HEK293 (cell line): ENCODE results near the gene TCF12.

Experiments
- GFI1B ChIP-seq: fragments of 450-650 bp; formaldehyde crosslinking; IDR thresholded peaks from 2 replicates; pipeline ENCODE4 v1.5.1; 2016; ENCODE audit warnings: missing biosample characterization, missing genetic modification characterization
- MYNN ChIP-seq: fragments of 450-650 bp; formaldehyde crosslinking; IDR thresholded peaks from 2 replicates; pipeline ENCODE4 v1.5.1; 2016; ENCODE audit warnings: missing biosample characterization, missing genetic modification characterization, borderline replicate concordance
- ZNF391 ChIP-seq: fragments of 450-650 bp; formaldehyde crosslinking; IDR thresholded peaks from 2 replicates; pipeline ENCODE4 v1.5.1; 2016; ENCODE audit warnings: low read depth, missing biosample characterization, missing genetic modification characterization, borderline replicate concordance
- ZNF670 ChIP-seq: fragments of 450-650 bp; formaldehyde crosslinking; IDR thresholded peaks from 2 replicates; pipeline ENCODE4 v1.5.1; 2016; ENCODE audit warnings: missing biosample characterization, missing genetic modification characterization, low read depth
- TF ChIP-seq, protein P1 (sequence below): fragments of 450-650 bp; formaldehyde crosslinking; IDR thresholded peaks from 2 replicates; pipeline ENCODE4 v1.5.1; 2017; ENCODE audit warnings: missing biosample characterization, missing genetic modification characterization
- TF ChIP-seq, protein P2 (sequence below): fragments of 450-650 bp; formaldehyde crosslinking; IDR thresholded peaks from 2 replicates; pipeline ENCODE4 v1.5.1; 2017; ENCODE audit warnings: missing biosample characterization, mild to moderate bottlenecking, missing genetic modification characterization, moderate library complexity
- TF ChIP-seq, protein P3 (sequence below): fragments of 450-650 bp; formaldehyde crosslinking; IDR thresholded peaks from 2 replicates; pipeline ENCODE4 v1.5.1; 2016; ENCODE audit warnings: missing biosample characterization, missing genetic modification characterization
- TF ChIP-seq, protein P4 (sequence below): fragments of 450-650 bp; IDR thresholded peaks from 2 replicates; pipeline ENCODE4 v1.5.1; 2018; ENCODE audit warnings: missing biosample characterization, mild to moderate bottlenecking, missing genetic modification characterization

DNA sequence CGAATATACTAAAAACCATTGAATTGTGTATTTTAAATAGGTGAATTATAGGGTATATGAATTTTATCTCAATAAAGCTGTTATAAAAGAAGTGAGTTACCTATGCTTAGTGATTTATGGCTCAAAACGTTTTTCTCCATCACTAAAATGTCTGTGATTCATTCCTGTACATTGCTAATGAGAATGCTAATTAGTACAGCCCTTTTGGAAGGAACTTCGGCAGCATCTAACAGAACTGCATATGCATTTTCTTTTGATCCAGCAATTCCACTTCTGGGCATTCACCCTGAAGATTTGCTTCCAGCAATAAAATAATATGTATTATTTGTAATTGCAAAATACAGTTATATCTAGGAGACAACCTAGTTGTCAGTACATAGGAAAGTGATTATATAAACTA is 53.6 kb downstream of the TCF12 start:
- TF ChIP-seq, protein P1, sequence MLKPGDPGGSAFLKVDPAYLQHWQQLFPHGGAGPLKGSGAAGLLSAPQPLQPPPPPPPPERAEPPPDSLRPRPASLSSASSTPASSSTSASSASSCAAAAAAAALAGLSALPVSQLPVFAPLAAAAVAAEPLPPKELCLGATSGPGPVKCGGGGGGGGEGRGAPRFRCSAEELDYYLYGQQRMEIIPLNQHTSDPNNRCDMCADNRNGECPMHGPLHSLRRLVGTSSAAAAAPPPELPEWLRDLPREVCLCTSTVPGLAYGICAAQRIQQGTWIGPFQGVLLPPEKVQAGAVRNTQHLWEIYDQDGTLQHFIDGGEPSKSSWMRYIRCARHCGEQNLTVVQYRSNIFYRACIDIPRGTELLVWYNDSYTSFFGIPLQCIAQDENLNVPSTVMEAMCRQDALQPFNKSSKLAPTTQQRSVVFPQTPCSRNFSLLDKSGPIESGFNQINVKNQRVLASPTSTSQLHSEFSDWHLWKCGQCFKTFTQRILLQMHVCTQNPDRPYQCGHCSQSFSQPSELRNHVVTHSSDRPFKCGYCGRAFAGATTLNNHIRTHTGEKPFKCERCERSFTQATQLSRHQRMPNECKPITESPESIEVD (tag by site-specific recombination) = no peak
- TF ChIP-seq, protein P2, sequence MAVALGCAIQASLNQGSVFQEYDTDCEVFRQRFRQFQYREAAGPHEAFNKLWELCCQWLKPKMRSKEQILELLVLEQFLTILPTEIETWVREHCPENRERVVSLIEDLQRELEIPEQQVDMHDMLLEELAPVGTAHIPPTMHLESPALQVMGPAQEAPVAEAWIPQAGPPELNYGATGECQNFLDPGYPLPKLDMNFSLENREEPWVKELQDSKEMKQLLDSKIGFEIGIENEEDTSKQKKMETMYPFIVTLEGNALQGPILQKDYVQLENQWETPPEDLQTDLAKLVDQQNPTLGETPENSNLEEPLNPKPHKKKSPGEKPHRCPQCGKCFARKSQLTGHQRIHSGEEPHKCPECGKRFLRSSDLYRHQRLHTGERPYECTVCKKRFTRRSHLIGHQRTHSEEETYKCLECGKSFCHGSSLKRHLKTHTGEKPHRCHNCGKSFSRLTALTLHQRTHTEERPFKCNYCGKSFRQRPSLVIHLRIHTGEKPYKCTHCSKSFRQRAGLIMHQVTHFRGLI = no peak
- TF ChIP-seq GFI1B (tag by site-specific recombination) (no peak), ZNF670 (tag by site-specific recombination) (no peak), MYNN (no peak), ZNF391 (tag by site-specific recombination) (no peak)
- TF ChIP-seq, protein P3, sequence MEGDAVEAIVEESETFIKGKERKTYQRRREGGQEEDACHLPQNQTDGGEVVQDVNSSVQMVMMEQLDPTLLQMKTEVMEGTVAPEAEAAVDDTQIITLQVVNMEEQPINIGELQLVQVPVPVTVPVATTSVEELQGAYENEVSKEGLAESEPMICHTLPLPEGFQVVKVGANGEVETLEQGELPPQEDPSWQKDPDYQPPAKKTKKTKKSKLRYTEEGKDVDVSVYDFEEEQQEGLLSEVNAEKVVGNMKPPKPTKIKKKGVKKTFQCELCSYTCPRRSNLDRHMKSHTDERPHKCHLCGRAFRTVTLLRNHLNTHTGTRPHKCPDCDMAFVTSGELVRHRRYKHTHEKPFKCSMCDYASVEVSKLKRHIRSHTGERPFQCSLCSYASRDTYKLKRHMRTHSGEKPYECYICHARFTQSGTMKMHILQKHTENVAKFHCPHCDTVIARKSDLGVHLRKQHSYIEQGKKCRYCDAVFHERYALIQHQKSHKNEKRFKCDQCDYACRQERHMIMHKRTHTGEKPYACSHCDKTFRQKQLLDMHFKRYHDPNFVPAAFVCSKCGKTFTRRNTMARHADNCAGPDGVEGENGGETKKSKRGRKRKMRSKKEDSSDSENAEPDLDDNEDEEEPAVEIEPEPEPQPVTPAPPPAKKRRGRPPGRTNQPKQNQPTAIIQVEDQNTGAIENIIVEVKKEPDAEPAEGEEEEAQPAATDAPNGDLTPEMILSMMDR (tag by site-specific recombination) = no peak
- TF ChIP-seq, protein P4, sequence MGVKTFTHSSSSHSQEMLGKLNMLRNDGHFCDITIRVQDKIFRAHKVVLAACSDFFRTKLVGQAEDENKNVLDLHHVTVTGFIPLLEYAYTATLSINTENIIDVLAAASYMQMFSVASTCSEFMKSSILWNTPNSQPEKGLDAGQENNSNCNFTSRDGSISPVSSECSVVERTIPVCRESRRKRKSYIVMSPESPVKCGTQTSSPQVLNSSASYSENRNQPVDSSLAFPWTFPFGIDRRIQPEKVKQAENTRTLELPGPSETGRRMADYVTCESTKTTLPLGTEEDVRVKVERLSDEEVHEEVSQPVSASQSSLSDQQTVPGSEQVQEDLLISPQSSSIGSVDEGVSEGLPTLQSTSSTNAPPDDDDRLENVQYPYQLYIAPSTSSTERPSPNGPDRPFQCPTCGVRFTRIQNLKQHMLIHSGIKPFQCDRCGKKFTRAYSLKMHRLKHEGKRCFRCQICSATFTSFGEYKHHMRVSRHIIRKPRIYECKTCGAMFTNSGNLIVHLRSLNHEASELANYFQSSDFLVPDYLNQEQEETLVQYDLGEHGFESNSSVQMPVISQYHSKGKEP (tag by site-specific recombination) = no peak
